GM19025 (cell line): ENCODE data around the gene EIF3B.
"Not testable (repeated sequence)": the region's sequence is repeated elsewhere in the genome, so short reads cannot be mapped to it uniquely, and the experiment has no call there.

Experiments used
- ATAC-seq: cut with Tn5 transposase; IDR thresholded peaks from one replicate; pipeline ENCODE4 v1.9.1; 2021; ENCODE audit warnings: mild to moderate bottlenecking, low read depth, moderate library complexity; ENCODE audit not compliant: unreplicated experiment

The EIF3B gene

GRCh38 chr7:2354186-2354938, at the start of gene EIF3B:
Gene EIF3B (plus strand): TSS chr7:2354827. CDS start chr7:2354922, 95 bp downstream.
- peak; percentile 82 for ATAC-seq

- not testable (repeated sequence) for ATAC-seq
These were observed 49.4 kb upstream of the EIF3B start for GRCh38 chr7:2305258-2305657.

GRCh38 chr7:2306688-2307087, 47.9 kb upstream of the EIF3B start:
- ATAC-seq: no peak

- peak; percentile 40 for ATAC-seq
These were observed 46.9 kb upstream of the EIF3B start for GRCh38 chr7:2307690-2308107.

GRCh38 chr7:2309889-2310331, 44.7 kb upstream of the EIF3B start:
- no peak for ATAC-seq

- no peak for ATAC-seq
These were observed 42.2 kb upstream of the EIF3B start for GRCh38 chr7:2312267-2312929.

GRCh38 chr7:2313450-2314208, 41.0 kb upstream of the EIF3B start:
- peak; percentile 11 for ATAC-seq

GRCh38 chr7:2314209-2314955, 40.2 kb upstream of the EIF3B start, which contains the start of gene SNX8:
Gene SNX8 (minus strand): TSS chr7:2314441. CDS start chr7:2314421, 20 bp downstream.
- peak; percentile 71 for ATAC-seq

GRCh38 chr7:2314956-2315530, 39.6 kb upstream of the EIF3B start:
- ATAC-seq: not testable (repeated sequence)

- ATAC-seq: no peak
These were observed 38.8 kb upstream of the EIF3B start for GRCh38 chr7:2315787-2316186.

- no peak for ATAC-seq
These were observed 38.0 kb upstream of the EIF3B start for GRCh38 chr7:2316578-2316977.

GRCh38 chr7:2317556-2318293, 36.9 kb upstream of the EIF3B start:
- no peak for ATAC-seq

GRCh38 chr7:2321020-2321419, 33.6 kb upstream of the EIF3B start:
- ATAC-seq: no peak

- ATAC-seq: no peak
These were observed 29.5 kb upstream of the EIF3B start for GRCh38 chr7:2325162-2325561.

- ATAC-seq: no peak
These were observed 27.7 kb upstream of the EIF3B start for GRCh38 chr7:2326951-2327350.

GRCh38 chr7:2330493-2330892, 24.1 kb upstream of the EIF3B start:
- ATAC-seq: no peak

- no peak for ATAC-seq
These were observed 22.9 kb upstream of the EIF3B start for GRCh38 chr7:2331707-2332106.

- not testable (repeated sequence) for ATAC-seq
These were observed 21.9 kb upstream of the EIF3B start for GRCh38 chr7:2332606-2333231.
